ENCODE measurements around the gene SNRPA. TPM values are rescaled to one million over a fixed set of nuclear protein-coding genes. Genes with fewer than 3 reads are reported as not detected.

The SNRPA gene
- 10 to 100 TPM; 12.8 to 70.2 (median 19.0) TPM for total RNA-seq

- Histone ChIP-seq H3K4me1 (peaks cover 0 to 3% of the 10 kb centered on the region in 2 donors), H3K9me3 (no peaks in the 10 kb centered on the region), H3K27me3 (no peaks in the 10 kb centered on the region), H3K27ac (peak within 1 kb of the TSS; percentile 94 to 96), H3K4me3 (peak within 1 kb of the TSS; percentile 84 to 90), H3K36me3 (no peaks in the 10 kb centered on the region)
- intact Hi-C loops (cut with DNase I; ENCODE audit: low total_unique reads), result no loop called here
- TF ChIP-seq CTCF (IDR thresholded peaks at IDR 0.05) (peak in 1 of 4 experiments; percentile 2), POLR2A (IDR thresholded peaks at IDR 0.05) (peak; percentile 77 to 79)
- DNase-seq, result peak; percentile 96 to 97
Measured at GRCh38 chr19:40750874-40751537, at the start of gene SNRPA. SNRPA (plus strand) TSS chr19:40751203; CDS start chr19:40751409, 206 bp downstream.

- no peaks in the 10 kb centered on the region for H3K27me3 ChIP-seq
- intact Hi-C loops (cut with DNase I; ENCODE audit: low total_unique reads), result no loop called here
- TF ChIP-seq POLR2A (IDR thresholded peaks at IDR 0.05) (no peak), CTCF (IDR thresholded peaks at IDR 0.05) (no peak)
- no peaks in the 10 kb centered on the region for H3K36me3 ChIP-seq
- no peaks in the 10 kb centered on the region for H3K4me1 ChIP-seq
- H3K27ac ChIP-seq, result no peak overlapping the region
- no peaks in the 10 kb centered on the region for H3K9me3 ChIP-seq
- no peak for DNase-seq
- no peak overlapping the region for H3K4me3 ChIP-seq
Measured at GRCh38 chr19:40701758-40702157, 49.2 kb upstream of the SNRPA start.

- Histone ChIP-seq H3K4me3 (no peak overlapping the region), H3K4me1 (no peaks in the 10 kb centered on the region), H3K36me3 (no peaks in the 10 kb centered on the region), H3K27me3 (no peaks in the 10 kb centered on the region), H3K9me3 (no peaks in the 10 kb centered on the region), H3K27ac (peak overlapping the region; percentile 41 to 43)
- DNase-seq, result peak; percentile 59 to 71
- intact Hi-C loops (cut with DNase I; ENCODE audit: low total_unique reads), result no loop called here
- TF ChIP-seq POLR2A (IDR thresholded peaks at IDR 0.05) (no peak), CTCF (IDR thresholded peaks at IDR 0.05) (peak; percentile 31 to 63 (median 49))
Measured at GRCh38 chr19:40702337-40703012, 48.5 kb upstream of the SNRPA start.

GRCh38 chr19:40703029-40703755 is 47.8 kb upstream of the SNRPA start:
- TF ChIP-seq POLR2A (IDR thresholded peaks at IDR 0.05), result no peak
- no peak for TF ChIP-seq CTCF (IDR thresholded peaks at IDR 0.05)
- Histone ChIP-seq H3K4me1 (no peaks in the 10 kb centered on the region), H3K4me3 (no peak overlapping the region), H3K9me3 (no peaks in the 10 kb centered on the region), H3K27ac (peak overlapping the region in 1 of 2 donors; percentile 43), H3K27me3 (no peaks in the 10 kb centered on the region), H3K36me3 (no peaks in the 10 kb centered on the region)
- DNase-seq, result no peak
- intact Hi-C loops (cut with DNase I; ENCODE audit: low total_unique reads), result no loop called here

All from uterus (tissue), 4 donors.